H1 (cell line): Measurements from ENCODE around the gene EWSR1. TPM values are rescaled to one million over a fixed set of nuclear protein-coding genes. Genes with fewer than 3 reads are reported as not detected.
A peak's percentile ranks its signal among the peaks of the same experiment; 100 is the strongest.

Source experiments
- CTCF ChIA-PET: fragments of 300-600 bp; sonication (Branson Sonifier 250); formaldehyde crosslinking; loops from one replicate; lab custom pipeline; 2021; ENCODE audit not compliant: partially characterized antibody; lab: Charles Lee
- POLR2A ChIA-PET: fragments of 300-600 bp; sonication (Branson Sonifier 250); formaldehyde crosslinking; loops from one replicate; lab custom pipeline; 2021; ENCODE audit warnings: inconsistent platforms; ENCODE audit not compliant: partially characterized antibody; lab: Charles Lee
- DNase-seq, 2 experiments: peaks; one replicate each; pipeline versions ENCODE4 v3.0.0 to v3.0.0-alpha.2; 2010 to 2022; ENCODE audit warnings: low spot score in 2 of 2, low read depth in 1 of 2, mixed read lengths in 1 of 2
- FAIRE-seq: peaks from 2 replicates; lab custom pipeline; 2011; peaks lifted over from hg19 to GRCh38; lab: Jason Lieb, UNC
- H2AFZ ChIP-seq: 2 replicates; pipeline ENCODE4 v1.8.1; 2012; ENCODE audit warnings: low read length, inconsistent platforms
- H2AK5ac ChIP-seq: 2 replicates; pipeline ENCODE4 v1.6.1; 2013; ENCODE audit warnings: low read depth, low read length
- H2BK120ac ChIP-seq: replicated peaks from 2 replicates; pipeline ENCODE3; 2013; ENCODE audit warnings: low read depth, low read length, inconsistent platforms
- H2BK12ac ChIP-seq: 2 replicates; pipeline ENCODE4 v1.6.1; 2013; ENCODE audit warnings: low read depth, low read length
- H2BK15ac ChIP-seq: 2 replicates; pipeline ENCODE4 v1.6.1; 2013; ENCODE audit warnings: low read length
- H2BK20ac ChIP-seq: 2 replicates; pipeline ENCODE4 v1.6.1; 2013; ENCODE audit warnings: low read length
- H2BK5ac ChIP-seq: 2 replicates; pipeline ENCODE4 v1.6.1; 2013; ENCODE audit warnings: low read depth, low read length
- H3K14ac ChIP-seq: 2 replicates; pipeline ENCODE4 v1.6.1; 2013; ENCODE audit warnings: inconsistent platforms; ENCODE audit not compliant: insufficient read length
- H3K18ac ChIP-seq: 2 replicates; pipeline ENCODE4 v1.6.1; 2013; ENCODE audit warnings: low read length; ENCODE audit errors: extremely low read depth
- H3K23ac ChIP-seq: 2 replicates; pipeline ENCODE4 v1.6.1; 2013; ENCODE audit warnings: inconsistent platforms; ENCODE audit not compliant: insufficient read length
- H3K23me2 ChIP-seq: 2 replicates; pipeline ENCODE4 v1.6.1; 2013; ENCODE audit warnings: low read depth, low read length
- H3K27ac ChIP-seq: 2 replicates; pipeline ENCODE4 v1.6.1; 2011; ENCODE audit warnings: low read depth, low read length, inconsistent platforms
- H3K27me3 ChIP-seq, 4 experiments: replicated peaks in 1 of 4; 1 replicate in 1 of 4; 2 replicates in 3 of 4; pipeline versions ENCODE4 v1.6.1 to v1.8.1; 2011 to 2013; ENCODE audit warnings: low read length in 3 of 4, mild to moderate bottlenecking in 3 of 4, inconsistent platforms in 2 of 4, mixed read lengths in 2 of 4, moderate library complexity in 1 of 4; ENCODE audit not compliant: control insufficient read depth in 3 of 4, insufficient read depth in 3 of 4; ENCODE audit errors: extremely low read depth in 1 of 4
- H3K36me3 ChIP-seq, 4 experiments: 2 replicates each; pipeline versions ENCODE4 v1.6.1 to v1.8.1; 2011 to 2013; ENCODE audit warnings: mild to moderate bottlenecking in 4 of 4, low read length in 3 of 4, moderate library complexity in 2 of 4, control low read depth in 1 of 4, inconsistent platforms in 1 of 4; ENCODE audit not compliant: insufficient read depth in 4 of 4, control insufficient read depth in 2 of 4
- H3K4ac ChIP-seq: replicated peaks from 2 replicates; pipeline ENCODE3; 2013; ENCODE audit warnings: low read length, low read depth, mixed read lengths, inconsistent platforms; ENCODE audit not compliant: insufficient read length
- H3K4me1 ChIP-seq, 4 experiments: replicated peaks in 1 of 4; 1 replicate in 1 of 4; 2 replicates in 3 of 4; pipeline versions ENCODE4 v1.6.1 to v1.8.1; 2011 to 2013; ENCODE audit warnings: low read length in 3 of 4, inconsistent platforms in 2 of 4, mixed read lengths in 1 of 4; ENCODE audit not compliant: insufficient read depth in 4 of 4, control insufficient read depth in 3 of 4
- H3K4me2 ChIP-seq, 2 experiments: 2 replicates each; pipeline versions ENCODE4 v1.6.1 to v1.8.1; 2011 to 2013; ENCODE audit warnings: low read depth in 2 of 2, low read length in 2 of 2, control low read depth in 1 of 2, inconsistent platforms in 1 of 2, mild to moderate bottlenecking in 1 of 2; ENCODE audit not compliant: insufficient read depth in 1 of 2
- H3K4me3 ChIP-seq, 4 experiments: fragments of 200-600, 300-600 bp in 1 of 4; sonication (generic), shearing (Covaris generic), sonication (Bioruptor Twin) in 1 of 4; 2 replicates each; pipeline versions ENCODE4 v1.5.1 to v1.8.1; 2011 to 2016; ENCODE audit warnings: low read length in 4 of 4, low read depth in 3 of 4, control low read depth in 2 of 4, inconsistent platforms in 2 of 4, mild to moderate bottlenecking in 2 of 4, mixed read lengths in 1 of 4, moderate library complexity in 1 of 4; ENCODE audit not compliant: insufficient read depth in 2 of 4; ENCODE audit errors: extremely low read depth in 1 of 4
- H3K56ac ChIP-seq: replicated peaks from 2 replicates; pipeline ENCODE3; 2013; ENCODE audit warnings: low read depth, mild to moderate bottlenecking, mixed read lengths, low read length, inconsistent platforms; ENCODE audit not compliant: insufficient read length
- H3K79me1 ChIP-seq: 2 replicates; pipeline ENCODE4 v1.6.1; 2013; ENCODE audit warnings: low read depth, low read length, control low read depth
- H3K79me2 ChIP-seq, 2 experiments: 2 replicates each; pipeline versions ENCODE4 v1.6.1 to v1.8.1; 2012 to 2013; ENCODE audit warnings: low read length in 2 of 2, mild to moderate bottlenecking in 2 of 2, inconsistent platforms in 1 of 2; ENCODE audit not compliant: insufficient read depth in 2 of 2, control insufficient read depth in 1 of 2
- H3K9ac ChIP-seq, 4 experiments: replicated peaks in 1 of 4; 1 replicate in 1 of 4; 2 replicates in 3 of 4; pipeline versions ENCODE4 v1.6.1 to v1.8.1; 2011 to 2013; ENCODE audit warnings: low read depth in 3 of 4, low read length in 3 of 4, control low read depth in 2 of 4, mild to moderate bottlenecking in 2 of 4, moderate library complexity in 2 of 4, inconsistent platforms in 1 of 4; ENCODE audit errors: extremely low read depth in 1 of 4
- H3K9me3 ChIP-seq, 2 experiments: 2 replicates each; pipeline versions ENCODE4 v1.6.1 to v1.8.1; 2012 to 2013; ENCODE audit warnings: mild to moderate bottlenecking in 2 of 2, moderate library complexity in 2 of 2, control low read depth in 1 of 2, inconsistent platforms in 1 of 2, low read depth in 1 of 2, low read length in 1 of 2, mixed read lengths in 1 of 2; ENCODE audit not compliant: insufficient read depth in 2 of 2
- H4K20me1 ChIP-seq, 2 experiments: replicated peaks in 1 of 2; 2 replicates each; pipeline versions ENCODE3 to v1.8.1; 2011 to 2013; ENCODE audit warnings: inconsistent platforms in 2 of 2, low read length in 2 of 2, mild to moderate bottlenecking in 1 of 2; ENCODE audit not compliant: insufficient read depth in 2 of 2, control insufficient read depth in 1 of 2
- H4K5ac ChIP-seq: 2 replicates; pipeline ENCODE4 v1.6.1; 2013; ENCODE audit warnings: low read length, low read depth, mixed read lengths, inconsistent platforms; ENCODE audit not compliant: insufficient read length
- H4K8ac ChIP-seq: 2 replicates; pipeline ENCODE4 v1.8.0; 2013; ENCODE audit warnings: mild to moderate bottlenecking, moderate library complexity, low read length, inconsistent platforms; ENCODE audit not compliant: insufficient read depth; ENCODE audit errors: extremely low read depth
- H4K91ac ChIP-seq: replicated peaks from 2 replicates; pipeline ENCODE3; 2013; ENCODE audit warnings: low read length, mixed read lengths, inconsistent platforms; ENCODE audit not compliant: insufficient read length
- KDM4A ChIP-seq: IDR thresholded peaks from one replicate; pipeline ENCODE4 v1.7.1; 2012; ENCODE audit warnings: low read depth, mild to moderate bottlenecking, moderate library complexity, low read length, inconsistent platforms; ENCODE audit not compliant: severe bottlenecking
- POLR2A ChIP-seq, 2 experiments: IDR thresholded peaks; 1 replicate in 1 of 2; 2 replicates in 1 of 2; pipeline ENCODE4 v1.6.1; 2011; ENCODE audit warnings: low read depth in 2 of 2, low read length in 2 of 2, mild to moderate bottlenecking in 2 of 2; ENCODE audit errors: control extremely low read depth in 1 of 2
- RBBP5 ChIP-seq: IDR thresholded peaks from 2 replicates; pipeline ENCODE4 v1.7.1; 2012; ENCODE audit warnings: low read depth, mild to moderate bottlenecking, inconsistent platforms, low read length, moderate library complexity, borderline replicate concordance
- WGBS, 2 experiments: shearing (Covaris generic) in 1 of 2; methylation state at CpG; one replicate each; pipeline versions ENCODE4 v1.1.6 to v1.1.7; 2013 to 2015; ENCODE audit warnings: low lambda C conversion rate in 2 of 2, mixed read lengths in 2 of 2, inconsistent platforms in 1 of 2, low coverage in 1 of 2, missing lambda C conversion rate in 1 of 2; ENCODE audit not compliant: insufficient replicate concordance in 2 of 2, insufficient coverage in 1 of 2, insufficient read length in 1 of 2; ENCODE audit errors: extremely low coverage in 1 of 2, missing lambda C conversion rate in 1 of 2; 5-methylcytosine and 5-hydroxymethylcytosine counted together
- polyA plus RNA-seq, 7 experiments: library from polyadenylated mRNA; depleted of rRNA in 3 of 7; stranded (reverse) in 5 of 7; unstranded in 2 of 7; fragments of >200 nt in 5 of 7; fragments of 200-250 nt in 2 of 7; gene quantifications; 1 replicate in 5 of 7; 2 replicates in 1 of 7; 4 replicates in 1 of 7; pipeline versions ENCODE4 v1.2.1 to v1.2.3, GENCODE V29; 2011 to 2013; ENCODE audit warnings: missing spikeins in 2 of 7, mixed read lengths in 2 of 7
- total RNA-seq: library from RNA; stranded (reverse); fragmentation: NEBNext Ultra II Directional; extraction: Animal tissue kit (Norgen Biotek cat#: 25700); gene quantifications from 2 replicates; pipeline ENCODE4 v1.2.1, GENCODE V29; 2021

EWSR1 gene
- total and polyA plus RNA-seq, 2 of the 8 experiments (the other 6 are each of a cell fraction or from before 2014, with no cell fraction given): 387 to 930 TPM

- H3K4me3 ChIP-seq: no peak overlapping the region
These were observed 9.9 kb downstream of the EWSR1 start for GRCh38 chr22:29277927-29278326.

More at GRCh38 chr22:29277927-29278326, 9.9 kb downstream of the EWSR1 start:
- ChIA-PET POLR2A (interaction anchor here (0.9 to 21.4 kb wide), 10 partner anchors 6 to 59 kb away, joined by 3 to 436 read pairs (median 6); partner anchors contain the start of genes EWSR1, GAS2L1 and RHBDD3), CTCF (interaction anchor here (0.6 to 1.3 kb wide), 3 partner anchors 26 to 220 kb away, joined by 3 to 8 read pairs (median 5); no protein-coding TSS in a partner anchor)
- Histone ChIP-seq H4K20me1 (peaks cover 23 to 26% of the 10 kb centered on the region in 2 experiments), H3K4ac (no peak overlapping the region), H4K8ac (no peak overlapping the region), H3K9ac (no peak overlapping the region), H3K4me1 (no peaks in the 10 kb centered on the region), H3K4me2 (no peak overlapping the region), H3K14ac (no peak overlapping the region), H3K27ac (no peak overlapping the region), H3K36me3 (peaks cover 48 to 97% (median 85%) of the 10 kb centered on the region in 4 experiments), H3K23me2 (no peaks in the 10 kb centered on the region), H3K9me3 (no peaks in the 10 kb centered on the region), H2AFZ (no peak overlapping the region), H2BK20ac (no peak overlapping the region), H3K79me1 (peaks cover 5% of the 10 kb centered on the region), H3K56ac (no peak overlapping the region), H2BK120ac (no peak overlapping the region), H2BK5ac (no peak overlapping the region), H2BK15ac (no peak overlapping the region), H2BK12ac (no peak overlapping the region), H4K91ac (no peak overlapping the region), H3K18ac (no peak overlapping the region), H3K23ac (no peak overlapping the region), H3K79me2 (peaks cover 10 to 80% of the 10 kb centered on the region in 2 experiments), H2AK5ac (no peak overlapping the region), H3K27me3 (no peaks in the 10 kb centered on the region), H4K5ac (no peak overlapping the region)
- no peak for TF ChIP-seq KDM4A
- TF ChIP-seq RBBP5: no peak
- peak in 1 of 2 experiments; percentile 27; a peak in 1 of 3 replicates for TF ChIP-seq POLR2A (IDR thresholded peaks at IDR 0.05; ENCODE audit: control extremely low read depth in 1 of 2, low read depth in 2 of 2, low read length in 2 of 2)
- FAIRE-seq (no peak), DNase-seq (no peak)
- 96% methylated on average over 1 of the region's 1 CpG; no CpG with 5 or more reads in 1 of the 2 experiments for WGBS, 2 experiments
